ENCODE results near the gene CEBPE.

Gene CEBPE

DNA sequence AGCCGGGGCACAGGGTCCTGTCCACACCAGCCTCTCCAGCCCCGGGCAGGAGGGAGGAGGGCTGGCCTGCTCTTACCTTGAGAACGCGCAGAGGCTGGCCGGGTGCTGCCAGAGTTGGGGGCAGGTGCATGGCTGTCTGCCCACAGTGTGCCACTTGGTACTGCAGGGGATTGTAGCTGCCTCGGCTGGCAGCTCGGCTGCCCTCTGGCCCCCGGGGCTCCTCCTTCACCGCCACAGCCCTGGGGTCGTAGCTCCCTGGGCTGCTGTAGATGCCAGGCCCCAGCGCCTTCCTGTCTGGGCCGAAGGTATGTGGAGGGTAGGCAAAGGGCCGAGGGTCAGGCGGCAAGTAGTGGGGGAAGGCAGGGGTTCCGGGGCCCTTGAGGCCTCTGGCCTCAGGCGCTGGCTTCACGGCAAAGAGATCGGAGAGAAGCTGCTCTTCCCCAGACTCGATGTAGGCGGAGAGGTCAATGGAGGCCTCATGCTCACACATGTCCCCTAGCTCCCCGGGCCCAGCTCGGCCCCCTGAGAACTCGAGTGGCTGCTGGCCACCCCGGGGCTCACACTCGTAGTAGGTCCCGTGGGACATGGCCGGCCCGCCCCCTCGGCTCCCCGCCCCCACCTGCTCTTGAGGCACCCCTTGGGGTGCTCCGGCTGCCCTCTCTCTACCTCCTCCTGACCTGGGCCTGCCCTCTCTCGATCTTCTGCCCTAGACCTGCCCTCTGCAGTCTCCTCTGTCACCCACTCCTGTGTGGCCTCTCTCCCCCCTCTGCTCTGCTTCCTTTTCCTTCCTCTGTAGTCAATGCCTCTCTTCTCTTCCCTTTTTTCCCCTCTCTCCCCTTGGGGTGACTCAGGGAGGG lies at the start of gene CEBPE:
Gene CEBPE (minus strand): TSS at position 750 of the 857 bp plus-strand sequence. CDS start 164 bp downstream, at position 586.
- no peak for DNase-seq (ENCODE audit: low spot score)

DNA sequence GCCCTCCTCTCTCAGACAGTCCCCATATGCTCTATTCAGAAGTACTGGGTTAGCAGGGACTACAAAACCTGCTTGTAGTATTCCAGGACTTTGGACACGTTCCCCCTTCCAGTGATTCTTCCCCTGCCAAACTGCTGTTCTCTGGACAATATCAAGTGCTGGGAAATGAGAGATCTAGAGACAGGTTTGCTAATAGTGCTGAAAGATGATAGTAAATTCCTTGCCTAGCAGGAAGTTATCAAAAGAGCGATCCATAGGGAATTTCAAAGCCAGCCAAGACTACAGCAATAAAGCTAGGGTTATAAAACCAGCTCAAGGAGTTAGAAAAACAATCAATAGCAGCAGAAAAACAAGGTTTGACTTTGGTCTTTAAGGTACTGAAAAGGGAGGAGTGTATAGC lies 49.2 kb upstream of the CEBPE start:
- no peak for DNase-seq (ENCODE audit: low spot score)

GRCh38 chr14:23167116-23167847 lies 48.2 kb upstream of the CEBPE start:
- DNase-seq (ENCODE audit: low spot score) = no peak

- no peak for DNase-seq (ENCODE audit: low spot score)
These were observed 45.9 kb upstream of the CEBPE start for GRCh38 chr14:23164949-23165348.

- no peak for DNase-seq (ENCODE audit: low spot score)
These were observed 45.2 kb upstream of the CEBPE start for GRCh38 chr14:23164250-23164649.

DNA sequence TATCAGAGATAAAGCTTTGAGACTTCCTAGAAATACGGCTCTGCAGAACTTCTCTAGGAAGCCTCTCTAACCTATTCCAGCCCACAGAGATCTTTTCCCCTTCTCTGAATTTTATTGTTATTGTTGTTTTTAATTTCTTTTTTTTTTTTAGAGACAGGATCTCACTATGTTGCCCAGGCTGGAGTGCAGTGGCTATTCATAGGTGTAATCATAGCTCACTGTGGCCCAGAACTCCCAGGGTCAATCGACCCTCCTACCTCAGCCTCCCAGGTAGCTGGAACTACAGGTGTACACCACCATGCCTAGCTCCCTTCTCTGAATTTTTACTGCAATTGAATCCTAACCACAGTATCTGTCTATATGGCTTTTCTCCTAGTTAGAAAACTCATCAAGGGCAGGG lies 44.8 kb upstream of the CEBPE start:
- DNase-seq (ENCODE audit: low spot score) = no peak

GRCh38 chr14:23162800-23163199 lies 43.7 kb upstream of the CEBPE start:
- no peak for DNase-seq (ENCODE audit: low spot score)

GRCh38 chr14:23162005-23162404 lies 43.0 kb upstream of the CEBPE start:
- no peak for DNase-seq (ENCODE audit: low spot score)

DNA sequence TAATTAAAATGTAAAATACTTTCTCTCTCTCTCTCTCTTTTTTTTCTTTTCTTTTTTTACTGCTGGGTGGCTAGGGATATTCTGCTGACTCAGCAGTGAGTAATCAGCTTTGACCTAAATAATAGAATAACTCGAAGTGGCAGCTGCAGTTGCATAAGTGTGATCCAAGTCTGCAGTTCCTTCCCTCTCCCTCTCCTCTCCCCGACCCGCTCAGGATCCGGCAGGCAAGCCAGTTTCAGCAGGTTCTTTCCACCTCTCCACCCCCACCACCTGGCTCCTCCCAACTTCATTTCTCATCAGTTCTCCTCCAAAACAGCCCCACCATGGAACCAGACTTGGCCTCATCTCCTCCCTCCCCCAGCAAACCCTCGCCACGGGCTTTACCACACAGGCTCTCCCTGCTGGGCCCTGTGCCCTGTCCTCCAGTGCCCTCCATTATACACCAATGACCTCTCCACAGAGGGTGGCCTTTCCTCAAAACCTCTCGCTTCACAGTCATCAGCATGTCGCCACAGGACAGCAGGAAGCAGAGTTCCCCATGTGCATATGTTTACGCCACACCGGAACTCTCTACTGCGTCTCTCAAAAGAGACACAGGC lies 42.0 kb upstream of the CEBPE start:
- DNase-seq (ENCODE audit: low spot score) = no peak

DNA sequence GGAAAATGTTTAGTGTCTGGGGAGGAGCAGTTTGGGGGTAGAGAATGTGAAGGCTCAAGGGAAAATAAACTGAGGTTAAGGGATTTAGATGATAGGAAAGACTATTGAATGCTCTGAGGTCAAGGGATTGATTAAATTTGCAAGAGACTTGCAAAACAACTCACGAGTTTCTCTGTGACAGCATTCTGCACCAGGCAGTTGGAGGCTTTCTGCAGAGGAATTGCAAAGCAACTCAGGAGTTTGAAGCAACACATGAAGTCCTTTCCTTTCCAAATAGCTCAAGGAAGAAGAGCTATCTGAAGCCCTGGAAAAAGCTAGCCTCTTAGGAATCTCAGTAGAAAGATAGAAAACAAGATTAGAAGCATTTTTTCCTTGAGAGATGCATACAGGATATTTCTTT lies 40.5 kb upstream of the CEBPE start:
- DNase-seq (ENCODE audit: low spot score) = no peak

- no peak for DNase-seq (ENCODE audit: low spot score)
These were observed 39.7 kb upstream of the CEBPE start for GRCh38 chr14:23158779-23159178.

DNA sequence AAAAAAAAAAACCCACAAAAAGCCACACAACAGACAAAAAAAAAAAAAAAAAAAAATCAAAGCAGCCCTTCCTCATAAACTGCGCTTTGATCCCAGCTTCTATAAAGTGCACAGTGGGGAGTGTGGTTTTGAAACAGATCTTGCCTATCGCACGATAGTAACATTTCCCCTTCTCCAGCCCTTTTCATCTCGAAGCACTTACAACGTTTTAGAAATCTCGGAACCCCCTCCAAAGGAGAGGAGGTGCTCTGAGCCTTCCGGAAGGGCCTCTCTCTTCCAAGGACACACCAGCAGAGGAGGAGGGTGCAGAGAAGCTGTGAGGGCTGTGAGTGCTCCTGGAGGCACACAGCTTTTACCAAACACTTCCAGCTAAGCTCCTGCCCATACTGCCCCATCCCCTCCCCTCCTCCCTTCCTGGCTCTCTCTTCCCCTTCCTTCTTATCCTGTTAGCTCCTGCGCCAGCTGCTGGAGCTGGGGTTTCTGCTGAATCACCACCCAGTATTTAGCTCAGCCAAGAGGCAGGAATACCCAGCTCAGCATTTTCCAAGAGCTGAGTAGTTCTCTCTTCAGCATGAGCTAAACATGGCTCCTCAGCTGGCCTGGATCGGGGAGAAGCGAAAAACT lies 36.0 kb upstream of the CEBPE start:
- no peak for DNase-seq (ENCODE audit: low spot score)

GRCh38 chr14:23153851-23154796 lies 35.1 kb upstream of the CEBPE start:
- no peak for DNase-seq (ENCODE audit: low spot score)

DNA sequence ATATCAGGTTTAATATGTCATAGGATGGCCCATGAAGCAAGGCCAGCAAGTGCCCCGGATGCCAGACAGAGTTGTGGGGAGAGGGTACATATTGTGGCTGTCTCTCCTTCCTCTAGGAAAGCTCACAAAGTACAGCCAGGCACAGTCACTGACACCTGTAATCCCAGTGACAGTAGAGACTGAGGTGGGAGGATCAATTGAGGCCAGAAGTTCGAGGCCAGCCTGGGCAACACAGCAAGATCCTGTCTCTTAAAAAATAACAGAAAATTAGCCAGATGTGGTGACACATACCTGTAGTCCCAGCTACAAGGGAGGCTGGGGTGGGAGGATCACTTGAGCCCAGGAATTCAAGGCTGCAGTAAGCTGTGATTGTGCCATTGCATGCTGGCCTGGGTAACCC lies 32.3 kb upstream of the CEBPE start:
- DNase-seq (ENCODE audit: low spot score) = no peak

DNA sequence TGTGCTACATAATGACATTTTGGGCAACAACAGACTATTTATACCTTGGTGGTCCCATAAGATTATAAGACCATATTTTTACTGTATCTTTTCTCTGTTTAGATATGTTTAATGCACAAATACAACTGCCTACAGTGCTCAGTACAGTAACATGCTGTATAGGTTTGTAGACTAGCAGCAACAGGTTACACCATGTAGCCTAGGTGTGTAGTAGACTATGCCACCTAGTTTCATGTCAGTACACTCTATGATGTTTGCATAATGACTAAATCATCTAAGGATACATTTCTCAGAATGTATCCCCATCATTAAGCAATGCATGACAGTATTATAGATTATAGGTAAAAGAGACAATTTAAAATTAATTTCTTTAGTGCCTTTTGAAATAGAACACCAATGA lies 30.7 kb upstream of the CEBPE start:
- no peak for DNase-seq (ENCODE audit: low spot score)

DNA sequence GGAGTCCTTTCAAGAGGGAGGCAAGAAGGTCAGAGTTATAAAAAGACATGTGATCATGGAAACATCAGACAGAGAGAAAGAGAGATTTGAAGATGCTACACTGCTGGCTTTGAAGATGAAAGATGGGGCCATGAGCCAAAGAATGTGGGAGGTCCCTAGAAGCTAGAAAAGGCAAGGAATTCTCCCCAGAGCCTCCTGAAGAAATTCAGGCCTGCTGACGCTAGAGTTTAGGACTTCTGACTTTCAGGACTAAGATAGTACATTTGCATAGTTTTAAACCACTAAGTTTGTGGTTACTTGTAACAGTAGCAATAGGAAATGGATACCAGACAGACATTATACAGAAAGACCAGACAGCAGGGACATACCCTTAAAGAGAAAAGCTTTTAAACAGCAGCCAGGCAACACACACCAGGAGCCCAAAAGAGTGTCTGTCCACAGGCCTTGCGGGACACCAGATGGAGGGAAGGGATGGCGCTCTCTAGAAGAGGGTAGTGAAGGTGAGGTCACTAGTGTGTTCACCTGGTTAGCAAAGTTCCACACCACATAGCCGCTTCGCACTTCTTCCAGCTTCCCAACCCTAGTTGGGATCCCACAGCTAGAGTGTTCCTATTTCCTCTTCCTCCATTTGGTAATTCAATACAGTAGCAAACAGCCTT lies 29.7 kb upstream of the CEBPE start:
- no peak for DNase-seq (ENCODE audit: low spot score)

DNA sequence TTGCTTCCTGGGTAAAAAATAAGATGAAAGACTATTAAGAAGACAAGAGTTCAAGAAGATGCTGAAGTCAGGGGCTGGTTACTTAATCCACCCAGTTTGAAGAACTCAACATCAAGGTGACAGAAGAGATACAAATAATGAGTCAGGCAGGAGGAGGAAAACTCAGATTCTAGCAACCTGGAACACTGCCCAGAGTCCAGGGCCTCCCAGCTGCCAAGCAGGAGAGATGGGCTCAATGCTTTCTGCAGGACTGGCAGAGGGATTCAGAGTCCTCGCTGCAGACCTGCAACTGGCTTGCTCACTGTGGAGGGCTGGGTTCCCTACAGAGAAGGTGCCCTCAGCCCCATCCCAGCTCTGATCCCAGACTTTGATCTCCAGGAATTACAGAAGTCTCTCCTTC lies 28.6 kb upstream of the CEBPE start:
- DNase-seq (ENCODE audit: low spot score) = no peak

DNA sequence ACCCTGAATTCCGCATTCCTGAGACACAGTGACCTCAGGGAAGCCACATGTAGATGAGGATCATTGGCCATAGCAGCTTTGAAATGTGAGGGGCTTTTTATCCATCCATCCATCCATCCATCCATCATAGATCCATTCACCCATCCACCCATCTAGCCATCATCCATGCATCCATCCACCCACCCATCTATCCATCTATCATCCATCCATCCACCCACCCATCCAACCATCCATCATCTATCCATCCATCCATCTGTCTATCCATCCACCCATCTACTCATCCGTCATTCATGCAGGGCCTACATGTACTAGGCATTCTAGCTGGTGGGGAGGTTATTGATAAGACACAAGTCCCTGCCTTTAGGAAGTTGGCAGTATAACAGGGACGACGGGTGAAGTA lies 27.9 kb upstream of the CEBPE start:
- no peak for DNase-seq (ENCODE audit: low spot score)

- no peak for DNase-seq (ENCODE audit: low spot score)
These were observed 27.4 kb upstream of the CEBPE start for GRCh38 chr14:23146351-23146910.

DNA sequence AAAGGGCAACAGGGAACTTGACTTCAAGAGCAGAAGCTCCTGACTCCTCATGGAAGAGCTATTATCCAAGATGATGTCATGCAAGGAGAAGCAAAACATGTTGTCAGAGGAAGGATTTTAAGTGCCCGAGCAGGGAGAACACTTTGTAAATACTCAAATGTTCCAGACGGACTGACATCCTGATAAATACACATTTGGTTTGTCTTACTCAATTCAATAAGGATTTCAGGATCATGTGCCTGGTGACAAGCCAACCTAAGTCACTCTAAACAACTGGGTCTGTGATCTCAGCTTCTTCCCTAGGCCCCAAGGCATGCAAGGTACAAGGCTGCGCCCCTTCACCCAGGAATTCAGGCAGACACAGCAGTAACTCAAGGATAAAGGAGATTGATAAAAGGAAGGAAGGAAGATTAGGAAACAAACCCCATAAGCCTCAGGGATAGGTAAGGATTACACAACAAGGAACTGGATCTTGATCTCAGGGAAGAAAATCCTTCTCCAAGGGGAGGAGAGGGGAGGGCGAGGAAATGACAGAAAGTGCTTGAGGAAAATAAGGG lies 26.8 kb upstream of the CEBPE start:
- DNase-seq (ENCODE audit: low spot score) = no peak

All from germinal center (tissue), 1 donor.